ENCODE results near the gene APOC3.

- TF ChIP-seq, protein P1, sequence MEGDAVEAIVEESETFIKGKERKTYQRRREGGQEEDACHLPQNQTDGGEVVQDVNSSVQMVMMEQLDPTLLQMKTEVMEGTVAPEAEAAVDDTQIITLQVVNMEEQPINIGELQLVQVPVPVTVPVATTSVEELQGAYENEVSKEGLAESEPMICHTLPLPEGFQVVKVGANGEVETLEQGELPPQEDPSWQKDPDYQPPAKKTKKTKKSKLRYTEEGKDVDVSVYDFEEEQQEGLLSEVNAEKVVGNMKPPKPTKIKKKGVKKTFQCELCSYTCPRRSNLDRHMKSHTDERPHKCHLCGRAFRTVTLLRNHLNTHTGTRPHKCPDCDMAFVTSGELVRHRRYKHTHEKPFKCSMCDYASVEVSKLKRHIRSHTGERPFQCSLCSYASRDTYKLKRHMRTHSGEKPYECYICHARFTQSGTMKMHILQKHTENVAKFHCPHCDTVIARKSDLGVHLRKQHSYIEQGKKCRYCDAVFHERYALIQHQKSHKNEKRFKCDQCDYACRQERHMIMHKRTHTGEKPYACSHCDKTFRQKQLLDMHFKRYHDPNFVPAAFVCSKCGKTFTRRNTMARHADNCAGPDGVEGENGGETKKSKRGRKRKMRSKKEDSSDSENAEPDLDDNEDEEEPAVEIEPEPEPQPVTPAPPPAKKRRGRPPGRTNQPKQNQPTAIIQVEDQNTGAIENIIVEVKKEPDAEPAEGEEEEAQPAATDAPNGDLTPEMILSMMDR (IDR thresholded peaks at IDR 0.05; ENCODE audit: poor library complexity), result no peak
- no peak for TF ChIP-seq EZH2 (IDR thresholded peaks at IDR 0.05; ENCODE audit: borderline replicate concordance)
- TF ChIP-seq EZH2phosphoT487 (IDR thresholded peaks at IDR 0.05; ENCODE audit: low read depth, severe bottlenecking, unreplicated experiment), result no peak
Measured at GRCh38 chr11:116822575-116822974, 7.1 kb upstream of the APOC3 start.
